Right renal cortex interstitium (tissue), 3 donors: ENCODE measurements around the gene PTGDS. TPM values are rescaled to one million over a fixed set of nuclear protein-coding genes. Genes with fewer than 3 reads are reported as not detected.

Source experiments
- DNase-seq, 3 donors: peaks; one replicate each; pipeline ENCODE4 v3.0.0-alpha.2; 2013; ENCODE audit warnings: low read depth in 3 of 3, low spot score in 2 of 3
- polyA plus RNA-seq, 3 donors: library from polyadenylated mRNA; unstranded; fragments of 120-200 nt; gene quantifications; one replicate each; pipeline ENCODE4 v1.2.1, GENCODE V29; 2013; ENCODE audit not compliant: insufficient read length in 3 of 3

PTGDS gene
- polyA plus RNA-seq, 3 donors = 20.9 to 29.3 (median 25.4) TPM

- DNase-seq = no peak
Measured at GRCh38 chr9:136945333-136946227, 31.7 kb upstream of the PTGDS start.

- no peak for DNase-seq
Measured at GRCh38 chr9:136946228-136947027, 30.9 kb upstream of the PTGDS start.

GRCh38 chr9:136947028-136947891, 30.0 kb upstream of the PTGDS start:
- no peak for DNase-seq

GRCh38 chr9:136947955-136948510, 29.3 kb upstream of the PTGDS start:
- DNase-seq = no peak

- no peak for DNase-seq
Measured at GRCh38 chr9:136949239-136949816, 28.0 kb upstream of the PTGDS start.

- peak; percentile 67 to 87 (median 77) for DNase-seq
Measured at GRCh38 chr9:136949817-136950655, 27.3 kb upstream of the PTGDS start.

- DNase-seq = no peak
Measured at GRCh38 chr9:136950656-136951276, 26.5 kb upstream of the PTGDS start.

GRCh38 chr9:136951541-136952320, 25.6 kb upstream of the PTGDS start, which contains the start of gene LCN12:
Gene LCN12, plus strand, starts transcription at chr9:136952273. Its CDS starts 55 bp downstream, at chr9:136952328.
- no peak for DNase-seq

- DNase-seq = no peak
Measured at GRCh38 chr9:136952321-136952850, 24.9 kb upstream of the PTGDS start.

GRCh38 chr9:136952876-136953770, 24.2 kb upstream of the PTGDS start:
- no peak for DNase-seq

GRCh38 chr9:136953771-136954269, 23.5 kb upstream of the PTGDS start:
- DNase-seq = no peak

GRCh38 chr9:136954270-136955083, 22.8 kb upstream of the PTGDS start:
- no peak for DNase-seq

- no peak for DNase-seq
Measured at GRCh38 chr9:136955202-136955942, 21.9 kb upstream of the PTGDS start.

- no peak for DNase-seq
Measured at GRCh38 chr9:136955943-136956335, 21.4 kb upstream of the PTGDS start.

GRCh38 chr9:136956604-136957003, 20.7 kb upstream of the PTGDS start:
- no peak for DNase-seq
